Stimulated activated effector memory CD8-positive, alpha-beta T cell treated with anti-CD3 and anti-CD28 coated beads, Interleukin-12 subunit alpha, Interleukin-12 subunit beta, amount 100 ng/mL, for 72 hours (primary cell): ENCODE measurements around the gene ESPL1.

Experiments used
- ATAC-seq: fragments of 150-1000 bp; cut with Tn5 transposase; 2 replicates; pipeline ENCODE4 v1.10.0; 2021
- DNase-seq, 2 donors: peaks; one replicate each; pipeline ENCODE4 v3.0.0; 2021 to 2022; ENCODE audit warnings: low spot score in 2 of 2
- H3K27ac Mint-ChIP-seq: one replicate; pipeline ENCODE4 v1.8.0; 2022; ENCODE audit warnings: mild to moderate bottlenecking, mixed read lengths
- H3K36me3 Mint-ChIP-seq: one replicate; pipeline ENCODE4 v1.8.0; 2022; ENCODE audit warnings: mild to moderate bottlenecking, mixed read lengths
- H3K4me1 Mint-ChIP-seq: one replicate; pipeline ENCODE4 v1.8.0; 2022; ENCODE audit warnings: mixed read lengths
- H3K4me3 Mint-ChIP-seq: one replicate; pipeline ENCODE4 v1.8.0; 2022; ENCODE audit warnings: mild to moderate bottlenecking, mixed read lengths
- H3K9me3 Mint-ChIP-seq: one replicate; pipeline ENCODE4 v1.8.0; 2022; ENCODE audit warnings: mixed read lengths

ESPL1 gene

GRCh38 chr12:53236443-53237111 lies 31.5 kb upstream of the ESPL1 start:
- ATAC-seq (peak; percentile 50), DNase-seq (no peak)
- Mint-ChIP-seq H3K4me1 (peaks cover 53% of the 10 kb centered on the region), H3K36me3 (peaks cover 10% of the 10 kb centered on the region), H3K9me3 (no peaks in the 10 kb centered on the region), H3K4me3 (peak overlapping the region; percentile 91), H3K27ac (peak overlapping the region; percentile 89)

DNA sequence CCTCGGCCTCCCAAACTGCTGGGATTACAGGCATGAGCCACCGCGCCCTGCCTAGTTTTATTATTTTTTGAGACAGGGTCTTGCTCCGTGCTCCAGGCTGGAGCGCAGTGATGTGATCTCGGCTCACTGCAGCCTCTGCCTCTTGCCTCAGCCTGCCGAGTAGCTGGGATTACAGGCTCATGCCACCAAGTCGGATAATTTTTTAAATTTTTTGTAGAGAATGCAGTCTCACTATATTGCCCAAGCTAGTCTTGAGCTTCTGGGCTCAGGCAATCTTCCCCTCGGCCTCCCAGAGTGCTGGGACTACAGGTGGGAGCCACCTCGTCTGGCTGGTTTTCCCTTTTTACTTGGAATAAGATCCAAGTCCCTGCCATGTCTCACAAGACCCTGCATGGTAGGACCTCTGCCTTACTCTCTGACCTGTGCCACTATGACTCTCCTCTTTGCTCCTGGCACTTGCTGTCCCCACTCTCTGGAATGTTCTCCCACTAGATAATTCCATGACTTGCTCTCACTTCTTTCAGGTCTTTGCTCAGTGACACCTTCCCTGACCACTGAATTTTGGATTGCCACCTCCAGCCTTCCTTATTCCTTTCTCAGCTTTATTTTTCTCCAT lies 28.3 kb upstream of the ESPL1 start:
- DNase-seq (no peak), ATAC-seq (no peak)
- Mint-ChIP-seq H3K27ac (no peak overlapping the region), H3K9me3 (no peaks in the 10 kb centered on the region), H3K4me1 (peaks cover 35% of the 10 kb centered on the region), H3K36me3 (no peaks in the 10 kb centered on the region), H3K4me3 (no peak overlapping the region)

- Mint-ChIP-seq H3K36me3 (no peaks in the 10 kb centered on the region), H3K27ac (peak overlapping the region; percentile 69), H3K4me3 (no peak overlapping the region), H3K9me3 (no peaks in the 10 kb centered on the region), H3K4me1 (peaks cover 16% of the 10 kb centered on the region)
- ATAC-seq (peak; percentile 36), DNase-seq (no peak)
Measured at GRCh38 chr12:53241623-53242412, 26.3 kb upstream of the ESPL1 start.

DNA sequence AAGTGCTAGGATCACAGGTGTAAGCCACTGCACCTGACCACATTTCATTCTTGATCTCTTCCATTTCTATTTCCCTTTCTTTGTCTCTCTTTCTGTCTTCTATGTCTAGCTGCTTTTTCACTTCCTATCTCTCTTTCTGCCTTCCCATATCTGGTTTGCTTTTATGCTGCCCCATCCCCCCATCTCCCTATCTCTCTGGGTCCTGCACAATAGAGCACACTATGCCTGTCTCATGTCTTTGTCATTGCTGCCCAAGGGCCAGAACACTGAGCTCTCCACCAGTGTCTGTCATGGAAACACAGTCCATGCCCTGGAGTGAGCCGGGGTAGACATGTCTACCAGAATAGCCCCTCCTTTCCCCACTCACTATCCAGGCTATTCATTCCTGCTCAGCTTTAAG lies 23.8 kb upstream of the ESPL1 start:
- no peak overlapping the region for H3K4me3 Mint-ChIP-seq
- H3K27ac Mint-ChIP-seq = no peak overlapping the region
- DNase-seq (no peak), ATAC-seq (no peak)
- H3K36me3 Mint-ChIP-seq = no peaks in the 10 kb centered on the region
- no peaks in the 10 kb centered on the region for H3K9me3 Mint-ChIP-seq
- H3K4me1 Mint-ChIP-seq = peaks cover 5% of the 10 kb centered on the region

DNA sequence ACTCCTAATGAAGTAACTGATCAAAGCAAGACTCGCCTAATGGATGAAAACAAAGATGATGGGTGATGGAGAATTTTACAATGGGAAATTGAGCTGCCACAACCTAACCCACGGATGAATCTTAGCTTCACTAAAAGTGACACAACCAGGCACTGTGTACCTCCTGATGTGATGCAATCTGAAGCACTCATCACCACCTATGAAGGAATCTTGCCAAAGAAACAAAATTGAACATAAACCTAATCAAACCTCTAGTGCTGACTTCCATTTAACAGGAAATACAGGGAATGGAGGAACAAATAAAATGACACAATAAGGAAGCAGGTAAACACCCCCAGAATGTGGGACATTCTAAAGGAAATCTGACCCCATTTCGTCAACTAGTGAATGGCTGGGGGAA lies 22.8 kb upstream of the ESPL1 start:
- peaks cover 6% of the 10 kb centered on the region for H3K4me1 Mint-ChIP-seq
- ATAC-seq (no peak), DNase-seq (no peak)
- no peaks in the 10 kb centered on the region for H3K9me3 Mint-ChIP-seq
- no peak overlapping the region for H3K27ac Mint-ChIP-seq
- H3K4me3 Mint-ChIP-seq = no peak overlapping the region
- H3K36me3 Mint-ChIP-seq = no peaks in the 10 kb centered on the region

DNA sequence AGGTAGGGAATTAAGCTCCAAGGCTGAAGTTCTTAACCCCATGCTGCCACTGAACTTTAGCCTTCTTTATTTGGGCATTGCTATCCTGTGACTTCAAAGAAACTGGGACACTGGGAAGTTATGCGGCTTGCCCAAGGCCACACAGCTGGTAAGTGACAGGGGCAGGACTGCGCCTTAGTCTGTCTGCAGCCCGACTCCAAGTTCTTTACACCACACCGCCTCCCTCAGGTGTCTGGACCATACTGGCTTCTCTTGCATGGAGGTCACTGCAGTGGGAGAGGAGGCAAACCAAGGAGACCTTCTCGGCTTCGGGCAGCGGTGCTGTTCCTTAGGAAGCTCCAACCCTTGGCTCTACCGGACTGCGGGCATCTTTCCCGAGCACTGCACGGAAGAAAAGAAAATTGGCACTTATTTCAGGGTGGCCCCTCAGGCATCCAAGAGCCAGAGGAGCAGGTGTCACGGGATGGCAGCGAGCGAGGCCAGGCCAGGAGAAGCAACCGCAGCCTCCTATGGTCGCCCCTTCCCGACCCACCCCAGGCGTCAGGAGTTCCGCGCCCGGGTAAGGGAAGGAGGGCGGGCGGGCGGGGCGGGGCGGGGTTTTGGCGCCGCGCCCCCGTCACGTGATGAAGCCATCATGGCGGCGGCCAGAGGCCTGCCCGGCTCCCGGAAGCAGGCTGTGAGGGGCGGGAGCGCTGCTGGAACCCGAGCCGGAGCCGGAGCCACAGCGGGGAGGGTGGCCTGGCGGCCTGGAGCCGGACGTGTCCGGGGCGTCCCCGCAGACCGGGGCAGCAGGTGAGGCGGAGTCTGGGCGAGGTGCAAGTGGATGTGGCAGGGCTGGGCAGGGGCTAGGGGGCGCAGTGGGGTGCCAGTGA lies 16.4 kb upstream of the ESPL1 start:
- H3K27ac Mint-ChIP-seq = peak overlapping the region; percentile 91
- peak; percentile 88 for ATAC-seq
- DNase-seq = peak; percentile 63 to 87
- peak overlapping the region; percentile 90 for H3K4me3 Mint-ChIP-seq
- peaks cover 11% of the 10 kb centered on the region for H3K36me3 Mint-ChIP-seq
- H3K4me1 Mint-ChIP-seq = peaks cover 39% of the 10 kb centered on the region
- no peaks in the 10 kb centered on the region for H3K9me3 Mint-ChIP-seq

DNA sequence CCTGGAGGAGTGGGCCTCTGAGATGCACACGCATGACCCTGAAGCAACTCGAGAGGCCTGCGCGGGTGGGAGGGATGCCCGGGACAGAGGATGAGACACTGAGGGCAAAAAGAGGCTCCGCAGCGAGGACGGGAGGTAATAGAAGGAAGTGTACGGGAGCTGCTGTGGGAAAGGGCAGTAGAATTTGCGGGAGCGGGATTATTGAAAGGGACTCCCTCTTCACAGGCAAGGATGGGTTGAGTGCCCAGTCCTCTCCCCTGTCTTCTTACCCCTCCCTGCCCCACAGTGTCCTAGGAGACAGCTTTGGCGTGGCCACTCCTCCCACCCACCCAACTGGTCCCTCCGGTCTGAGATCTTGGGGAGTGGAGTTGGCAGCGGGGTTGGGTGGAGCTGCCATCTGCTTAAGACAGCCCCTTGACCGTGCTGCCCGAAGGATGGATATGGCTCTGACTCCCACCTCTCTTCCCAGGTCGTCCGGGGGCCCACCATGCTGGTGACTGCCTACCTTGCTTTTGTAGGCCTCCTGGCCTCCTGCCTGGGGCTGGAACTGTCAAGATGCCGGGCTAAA lies 15.7 kb upstream of the ESPL1 start:
- H3K4me3 Mint-ChIP-seq = peak overlapping the region; percentile 90
- no peaks in the 10 kb centered on the region for H3K9me3 Mint-ChIP-seq
- DNase-seq (no peak), ATAC-seq (peak; percentile 23)
- H3K27ac Mint-ChIP-seq = peak overlapping the region; percentile 91
- H3K36me3 Mint-ChIP-seq = peaks cover 11% of the 10 kb centered on the region
- peaks cover 39% of the 10 kb centered on the region for H3K4me1 Mint-ChIP-seq

GRCh38 chr12:53253298-53253697 lies 14.8 kb upstream of the ESPL1 start:
- ATAC-seq (no peak), DNase-seq (no peak)
- Mint-ChIP-seq H3K4me3 (peak overlapping the region; percentile 90), H3K27ac (peak overlapping the region; percentile 91), H3K36me3 (peaks cover 11% of the 10 kb centered on the region), H3K4me1 (peaks cover 39% of the 10 kb centered on the region), H3K9me3 (no peaks in the 10 kb centered on the region)

GRCh38 chr12:53254816-53255545 lies 13.1 kb upstream of the ESPL1 start:
- ATAC-seq = no peak
- peak overlapping the region; percentile 74 for H3K27ac Mint-ChIP-seq
- no peak overlapping the region for H3K4me3 Mint-ChIP-seq
- H3K4me1 Mint-ChIP-seq = peaks cover 39% of the 10 kb centered on the region
- no peaks in the 10 kb centered on the region for H3K9me3 Mint-ChIP-seq
- H3K36me3 Mint-ChIP-seq = peaks cover 11% of the 10 kb centered on the region
- DNase-seq = no peak

GRCh38 chr12:53255996-53256395 lies 12.1 kb upstream of the ESPL1 start:
- DNase-seq (no peak), ATAC-seq (no peak)
- no peaks in the 10 kb centered on the region for H3K9me3 Mint-ChIP-seq
- H3K4me1 Mint-ChIP-seq = peaks cover 31% of the 10 kb centered on the region
- no peak overlapping the region for H3K4me3 Mint-ChIP-seq
- H3K36me3 Mint-ChIP-seq = peaks cover 11% of the 10 kb centered on the region
- H3K27ac Mint-ChIP-seq = peak overlapping the region; percentile 74

- H3K4me1 Mint-ChIP-seq = peaks cover 11% of the 10 kb centered on the region
- H3K9me3 Mint-ChIP-seq = no peaks in the 10 kb centered on the region
- no peak overlapping the region for H3K4me3 Mint-ChIP-seq
- DNase-seq (no peak), ATAC-seq (no peak)
- peaks cover 11% of the 10 kb centered on the region for H3K36me3 Mint-ChIP-seq
- H3K27ac Mint-ChIP-seq = peak overlapping the region; percentile 77
Measured at GRCh38 chr12:53258541-53259539, 9.3 kb upstream of the ESPL1 start.

DNA sequence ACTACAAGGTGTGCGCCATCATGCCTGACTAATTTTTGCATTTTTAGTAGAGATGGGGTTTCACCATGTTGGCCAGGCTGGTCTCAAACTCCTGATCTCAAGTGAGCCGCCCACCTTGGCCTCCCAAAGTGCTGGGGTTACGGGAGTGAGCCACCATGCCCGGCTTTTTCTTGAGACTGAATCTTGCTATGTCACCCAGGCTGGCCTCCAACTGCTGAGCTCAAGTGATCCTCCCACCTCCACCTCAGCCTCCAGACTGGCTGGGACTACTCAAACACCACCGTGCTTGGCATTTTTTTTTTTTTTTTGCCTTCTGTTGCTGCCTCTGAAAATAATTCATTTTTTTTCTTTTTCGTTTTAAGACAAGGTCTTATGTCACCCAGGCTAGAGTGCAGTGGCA lies 8.2 kb upstream of the ESPL1 start:
- no peak overlapping the region for H3K4me3 Mint-ChIP-seq

GRCh38 chr12:53265783-53266182 lies 2.3 kb upstream of the ESPL1 start:
- H3K4me1 Mint-ChIP-seq = peaks cover 35% of the 10 kb centered on the region
- H3K9me3 Mint-ChIP-seq = no peaks in the 10 kb centered on the region
- DNase-seq = no peak
- H3K36me3 Mint-ChIP-seq = peaks cover 34% of the 10 kb centered on the region
- H3K4me3 Mint-ChIP-seq = no peak overlapping the region
- H3K27ac Mint-ChIP-seq = no peak overlapping the region
- no peak for ATAC-seq

More for the DNA sequence above, 8.2 kb upstream of the ESPL1 start:
- ATAC-seq = no peak
- Mint-ChIP-seq H3K9me3 (no peaks in the 10 kb centered on the region), H3K36me3 (peaks cover 1% of the 10 kb centered on the region), H3K4me1 (peaks cover 7% of the 10 kb centered on the region), H3K27ac (no peak overlapping the region)
- DNase-seq = no peak
